Brain microvascular endothelial cell (primary cell): ENCODE measurements around the gene PARD3.

Experiments
- DNase-seq: peaks from one replicate; pipeline ENCODE4 v3.0.0-alpha.2; 2020
- H3K27ac ChIP-seq: fragments of 250-450 bp; sonication (Bioruptor Pico); 2 replicates; pipeline ENCODE4 v1.5.1; 2020; ENCODE audit warnings: mild to moderate bottlenecking, moderate library complexity
- H3K27me3 ChIP-seq: fragments of 250-450 bp; sonication (Bioruptor Pico); replicated peaks from 2 replicates; pipeline ENCODE4 v1.5.1; 2020; ENCODE audit warnings: mild to moderate bottlenecking
- H3K36me3 ChIP-seq: fragments of 250-450 bp; sonication (Bioruptor Pico); replicated peaks from 2 replicates; pipeline ENCODE4 v1.5.1; 2020; ENCODE audit warnings: mild to moderate bottlenecking
- H3K4me3 ChIP-seq: 2 replicates; pipeline ENCODE4 v1.5.1; 2011; ENCODE audit warnings: low read depth, mild to moderate bottlenecking, control low read depth, low read length, moderate library complexity
- CTCF ChIP-seq: IDR thresholded peaks from 2 replicates; pipeline ENCODE4 v1.5.1; 2011; ENCODE audit warnings: low read depth, mild to moderate bottlenecking, moderate library complexity, low read length, control low read depth, inconsistent platforms; ENCODE audit errors: missing control alignments
- in situ Hi-C: cut with HindIII; loops from 2 replicates; pipeline ENCODE4 v1.10.0; 2017; ENCODE audit warnings: low sequenced_read_pairs, low pct_ligation_motif_present

Gene PARD3

DNA sequence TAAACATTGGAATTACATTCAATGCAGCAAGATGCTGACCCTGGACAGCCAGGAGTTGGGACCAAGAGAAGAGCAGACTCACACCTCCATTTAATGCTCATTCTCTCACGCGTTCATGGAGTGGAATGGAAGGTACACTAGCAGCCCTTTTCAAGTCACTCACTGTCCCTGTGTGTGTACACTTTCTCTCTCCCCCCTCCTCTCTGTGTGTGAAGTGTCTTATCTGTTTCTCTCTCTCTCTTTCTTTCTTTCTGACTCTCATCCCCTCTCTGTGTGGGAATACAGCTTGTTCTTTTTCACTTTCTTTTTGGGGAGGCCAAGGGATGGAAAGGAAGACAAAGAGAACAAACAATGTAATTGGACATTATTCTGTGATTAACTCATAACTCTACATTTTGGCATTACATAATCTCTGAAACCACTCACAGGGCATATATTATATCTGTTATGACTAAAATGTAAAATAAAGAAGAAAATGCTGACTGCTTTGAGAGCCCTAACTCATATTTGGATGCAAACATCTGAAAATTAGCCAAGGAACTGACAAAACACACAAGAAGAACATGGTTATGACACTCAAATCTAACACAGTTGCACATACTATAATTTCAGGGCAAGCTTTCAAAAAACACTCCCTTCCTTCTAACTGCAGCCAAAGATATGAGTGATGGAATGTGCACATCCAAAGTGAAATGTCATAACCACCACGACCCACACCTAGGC is 188.8 kb downstream of the PARD3 start:
- DNase-seq = no peak
- in situ Hi-C loops = no loop called here

DNA sequence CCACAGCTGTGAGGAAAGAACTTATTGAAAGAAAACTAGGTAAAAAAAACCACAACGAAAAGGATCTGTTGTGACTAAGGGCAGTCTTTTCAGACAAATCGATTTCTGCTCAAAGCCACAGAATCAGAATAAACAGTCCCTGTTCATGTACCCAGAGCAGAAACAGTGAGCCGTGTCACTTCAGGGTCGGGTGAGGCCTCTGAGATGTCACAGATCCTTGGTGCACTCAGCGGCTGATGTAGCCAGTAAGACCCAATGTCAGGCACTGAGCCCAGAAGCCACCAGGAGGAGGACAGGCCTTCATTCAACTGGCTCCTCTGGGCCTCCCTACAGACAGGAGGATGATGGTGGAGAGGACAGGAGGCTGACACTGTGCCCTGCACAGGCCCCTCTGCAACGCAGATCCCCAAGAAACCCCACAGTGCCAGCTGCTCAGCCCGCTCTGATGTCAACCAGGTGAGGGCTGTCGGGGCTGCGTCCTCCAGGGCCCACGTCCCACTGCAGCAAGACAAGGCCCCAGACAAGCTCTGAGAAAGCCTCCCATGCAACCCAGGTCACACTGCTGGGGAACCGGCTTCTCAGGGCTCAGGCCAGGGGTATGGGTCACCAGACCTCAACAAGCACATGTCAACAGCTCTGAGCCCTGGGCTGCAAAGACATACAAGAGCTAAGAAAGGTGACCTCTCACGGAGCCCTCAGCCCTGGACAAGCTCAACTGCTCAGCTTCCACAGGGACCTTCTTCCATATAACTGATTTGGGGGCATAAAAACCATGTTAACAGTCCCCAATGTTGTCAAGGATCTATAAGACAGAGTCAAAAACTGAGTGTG is 190.6 kb downstream of the PARD3 start:
- no peak for TF ChIP-seq CTCF
- no peak overlapping the region for H3K4me3 ChIP-seq
- DNase-seq = no peak
- no peaks in the 10 kb centered on the region for H3K36me3 ChIP-seq
- H3K27me3 ChIP-seq = no peaks in the 10 kb centered on the region
- in situ Hi-C loops = no loop called here
- H3K27ac ChIP-seq = no peak overlapping the region

More for the DNA sequence above, 188.8 kb downstream of the PARD3 start:
- Histone ChIP-seq H3K27ac (no peak overlapping the region), H3K4me3 (no peak overlapping the region), H3K36me3 (no peaks in the 10 kb centered on the region), H3K27me3 (no peaks in the 10 kb centered on the region)
- TF ChIP-seq CTCF = no peak

DNA sequence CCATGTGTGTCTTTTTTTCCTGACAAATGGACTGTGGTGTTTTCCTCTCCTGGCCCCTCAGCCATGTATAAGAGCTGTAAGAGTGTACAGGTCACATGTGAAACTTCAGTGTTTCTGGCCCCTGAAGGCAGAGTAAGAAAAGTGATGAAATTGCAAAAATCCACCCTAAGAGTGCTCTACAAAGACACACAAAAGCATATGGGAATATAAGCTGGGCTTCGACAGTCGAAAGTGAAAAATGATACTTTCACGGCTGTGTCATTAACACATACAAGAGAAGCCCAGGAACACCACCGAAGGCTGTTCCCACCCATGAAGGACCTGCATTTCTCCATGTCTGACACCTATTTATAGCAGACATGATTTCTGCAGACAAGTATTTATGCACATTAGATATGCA is 192.2 kb downstream of the PARD3 start:
- H3K27ac ChIP-seq = no peak overlapping the region
- H3K4me3 ChIP-seq = no peak overlapping the region
- no peaks in the 10 kb centered on the region for H3K36me3 ChIP-seq
- no peak for TF ChIP-seq CTCF
- no peak for DNase-seq
- H3K27me3 ChIP-seq = no peaks in the 10 kb centered on the region
- in situ Hi-C loops = no loop called here

DNA sequence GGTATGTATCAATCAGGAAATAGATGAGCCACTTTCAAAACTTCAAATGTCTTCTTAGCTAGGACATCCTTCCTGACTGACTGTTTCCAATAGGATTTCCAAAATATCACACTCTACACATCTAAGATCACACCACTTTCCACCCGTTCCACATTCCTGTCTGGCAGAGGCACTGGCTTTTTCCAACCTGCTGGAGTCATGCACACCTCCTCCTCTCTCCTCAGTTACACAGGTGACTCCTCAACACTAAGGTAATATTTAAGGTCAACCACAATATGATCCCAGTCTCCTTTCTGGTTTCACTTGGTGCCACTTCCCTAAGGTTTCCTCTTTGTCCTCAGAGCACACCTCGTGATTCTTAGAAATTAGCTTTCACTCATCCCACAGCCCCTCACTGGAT is 196.5 kb downstream of the PARD3 start:
- no peaks in the 10 kb centered on the region for H3K27me3 ChIP-seq
- DNase-seq = no peak
- H3K4me3 ChIP-seq = no peak overlapping the region
- no peak for TF ChIP-seq CTCF
- no peaks in the 10 kb centered on the region for H3K36me3 ChIP-seq
- H3K27ac ChIP-seq = no peak overlapping the region
- in situ Hi-C loops = no loop called here

GRCh38 chr10:34615770-34616169 is 199.3 kb downstream of the PARD3 start:
- no peak for TF ChIP-seq CTCF
- Histone ChIP-seq H3K27ac (no peak overlapping the region), H3K36me3 (no peaks in the 10 kb centered on the region), H3K27me3 (no peaks in the 10 kb centered on the region), H3K4me3 (no peak overlapping the region)
- no peak for DNase-seq
- in situ Hi-C loops = no loop called here

DNA sequence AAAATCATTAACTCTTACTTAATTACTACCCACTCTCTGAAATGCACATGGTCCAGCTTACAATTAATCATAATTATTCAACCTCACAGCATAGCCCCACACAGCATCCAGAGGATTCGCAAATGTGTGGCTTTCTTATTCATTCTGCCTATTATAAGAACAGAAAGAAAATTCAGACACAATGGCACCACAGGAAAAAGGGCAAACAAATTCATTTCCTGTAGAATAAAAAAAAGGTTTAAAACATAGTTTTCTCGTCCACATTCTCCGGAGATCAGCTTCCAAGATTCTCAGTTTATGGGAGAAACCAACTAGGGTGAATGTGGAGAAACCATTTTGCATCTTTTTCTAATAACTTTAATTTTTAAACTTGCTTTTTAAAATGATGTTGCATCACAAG is 201.6 kb downstream of the PARD3 start:
- Histone ChIP-seq H3K4me3 (no peak overlapping the region), H3K27ac (no peak overlapping the region), H3K36me3 (no peaks in the 10 kb centered on the region), H3K27me3 (no peaks in the 10 kb centered on the region)
- DNase-seq = no peak
- TF ChIP-seq CTCF = no peak
- in situ Hi-C loops = no loop called here
